H1 (cell line): Measurements from ENCODE around the gene SH3BGRL3. TPM values are rescaled to one million over a fixed set of nuclear protein-coding genes. Genes with fewer than 3 reads are reported as not detected.
A peak's percentile ranks its signal among the peaks of the same experiment; 100 is the strongest.

Experiments
- CTCF ChIA-PET: fragments of 300-600 bp; sonication (Branson Sonifier 250); formaldehyde crosslinking; loops from one replicate; lab custom pipeline; 2021; ENCODE audit not compliant: partially characterized antibody; lab: Charles Lee
- POLR2A ChIA-PET: fragments of 300-600 bp; sonication (Branson Sonifier 250); formaldehyde crosslinking; loops from one replicate; lab custom pipeline; 2021; ENCODE audit warnings: inconsistent platforms; ENCODE audit not compliant: partially characterized antibody; lab: Charles Lee
- DNase-seq, 2 experiments: peaks; one replicate each; pipeline versions ENCODE4 v3.0.0 to v3.0.0-alpha.2; 2010 to 2022; ENCODE audit warnings: low spot score in 2 of 2, low read depth in 1 of 2, mixed read lengths in 1 of 2
- FAIRE-seq: peaks from 2 replicates; lab custom pipeline; 2011; peaks lifted over from hg19 to GRCh38; lab: Jason Lieb, UNC
- H2AFZ ChIP-seq: 2 replicates; pipeline ENCODE4 v1.8.1; 2012; ENCODE audit warnings: low read length, inconsistent platforms
- H2AK5ac ChIP-seq: 2 replicates; pipeline ENCODE4 v1.6.1; 2013; ENCODE audit warnings: low read depth, low read length
- H2BK120ac ChIP-seq: replicated peaks from 2 replicates; pipeline ENCODE3; 2013; ENCODE audit warnings: low read depth, low read length, inconsistent platforms
- H2BK12ac ChIP-seq: 2 replicates; pipeline ENCODE4 v1.6.1; 2013; ENCODE audit warnings: low read depth, low read length
- H2BK15ac ChIP-seq: 2 replicates; pipeline ENCODE4 v1.6.1; 2013; ENCODE audit warnings: low read length
- H2BK20ac ChIP-seq: 2 replicates; pipeline ENCODE4 v1.6.1; 2013; ENCODE audit warnings: low read length
- H2BK5ac ChIP-seq: 2 replicates; pipeline ENCODE4 v1.6.1; 2013; ENCODE audit warnings: low read depth, low read length
- H3K14ac ChIP-seq: 2 replicates; pipeline ENCODE4 v1.6.1; 2013; ENCODE audit warnings: inconsistent platforms; ENCODE audit not compliant: insufficient read length
- H3K18ac ChIP-seq: 2 replicates; pipeline ENCODE4 v1.6.1; 2013; ENCODE audit warnings: low read length; ENCODE audit errors: extremely low read depth
- H3K23ac ChIP-seq: 2 replicates; pipeline ENCODE4 v1.6.1; 2013; ENCODE audit warnings: inconsistent platforms; ENCODE audit not compliant: insufficient read length
- H3K23me2 ChIP-seq: 2 replicates; pipeline ENCODE4 v1.6.1; 2013; ENCODE audit warnings: low read depth, low read length
- H3K27ac ChIP-seq: 2 replicates; pipeline ENCODE4 v1.6.1; 2011; ENCODE audit warnings: low read depth, low read length, inconsistent platforms
- H3K27me3 ChIP-seq, 4 experiments: replicated peaks in 1 of 4; 1 replicate in 1 of 4; 2 replicates in 3 of 4; pipeline versions ENCODE4 v1.6.1 to v1.8.1; 2011 to 2013; ENCODE audit warnings: low read length in 3 of 4, mild to moderate bottlenecking in 3 of 4, inconsistent platforms in 2 of 4, mixed read lengths in 2 of 4, moderate library complexity in 1 of 4; ENCODE audit not compliant: control insufficient read depth in 3 of 4, insufficient read depth in 3 of 4; ENCODE audit errors: extremely low read depth in 1 of 4
- H3K36me3 ChIP-seq, 4 experiments: 2 replicates each; pipeline versions ENCODE4 v1.6.1 to v1.8.1; 2011 to 2013; ENCODE audit warnings: mild to moderate bottlenecking in 4 of 4, low read length in 3 of 4, moderate library complexity in 2 of 4, control low read depth in 1 of 4, inconsistent platforms in 1 of 4; ENCODE audit not compliant: insufficient read depth in 4 of 4, control insufficient read depth in 2 of 4
- H3K4ac ChIP-seq: replicated peaks from 2 replicates; pipeline ENCODE3; 2013; ENCODE audit warnings: low read length, low read depth, mixed read lengths, inconsistent platforms; ENCODE audit not compliant: insufficient read length
- H3K4me1 ChIP-seq, 4 experiments: replicated peaks in 1 of 4; 1 replicate in 1 of 4; 2 replicates in 3 of 4; pipeline versions ENCODE4 v1.6.1 to v1.8.1; 2011 to 2013; ENCODE audit warnings: low read length in 3 of 4, inconsistent platforms in 2 of 4, mixed read lengths in 1 of 4; ENCODE audit not compliant: insufficient read depth in 4 of 4, control insufficient read depth in 3 of 4
- H3K4me2 ChIP-seq, 2 experiments: 2 replicates each; pipeline versions ENCODE4 v1.6.1 to v1.8.1; 2011 to 2013; ENCODE audit warnings: low read depth in 2 of 2, low read length in 2 of 2, control low read depth in 1 of 2, inconsistent platforms in 1 of 2, mild to moderate bottlenecking in 1 of 2; ENCODE audit not compliant: insufficient read depth in 1 of 2
- H3K4me3 ChIP-seq, 4 experiments: fragments of 200-600, 300-600 bp in 1 of 4; sonication (generic), shearing (Covaris generic), sonication (Bioruptor Twin) in 1 of 4; 2 replicates each; pipeline versions ENCODE4 v1.5.1 to v1.8.1; 2011 to 2016; ENCODE audit warnings: low read length in 4 of 4, low read depth in 3 of 4, control low read depth in 2 of 4, inconsistent platforms in 2 of 4, mild to moderate bottlenecking in 2 of 4, mixed read lengths in 1 of 4, moderate library complexity in 1 of 4; ENCODE audit not compliant: insufficient read depth in 2 of 4; ENCODE audit errors: extremely low read depth in 1 of 4
- H3K56ac ChIP-seq: replicated peaks from 2 replicates; pipeline ENCODE3; 2013; ENCODE audit warnings: low read depth, mild to moderate bottlenecking, mixed read lengths, low read length, inconsistent platforms; ENCODE audit not compliant: insufficient read length
- H3K79me1 ChIP-seq: 2 replicates; pipeline ENCODE4 v1.6.1; 2013; ENCODE audit warnings: low read depth, low read length, control low read depth
- H3K79me2 ChIP-seq, 2 experiments: 2 replicates each; pipeline versions ENCODE4 v1.6.1 to v1.8.1; 2012 to 2013; ENCODE audit warnings: low read length in 2 of 2, mild to moderate bottlenecking in 2 of 2, inconsistent platforms in 1 of 2; ENCODE audit not compliant: insufficient read depth in 2 of 2, control insufficient read depth in 1 of 2
- H3K9ac ChIP-seq, 4 experiments: replicated peaks in 1 of 4; 1 replicate in 1 of 4; 2 replicates in 3 of 4; pipeline versions ENCODE4 v1.6.1 to v1.8.1; 2011 to 2013; ENCODE audit warnings: low read depth in 3 of 4, low read length in 3 of 4, control low read depth in 2 of 4, mild to moderate bottlenecking in 2 of 4, moderate library complexity in 2 of 4, inconsistent platforms in 1 of 4; ENCODE audit errors: extremely low read depth in 1 of 4
- H3K9me3 ChIP-seq, 2 experiments: 2 replicates each; pipeline versions ENCODE4 v1.6.1 to v1.8.1; 2012 to 2013; ENCODE audit warnings: mild to moderate bottlenecking in 2 of 2, moderate library complexity in 2 of 2, control low read depth in 1 of 2, inconsistent platforms in 1 of 2, low read depth in 1 of 2, low read length in 1 of 2, mixed read lengths in 1 of 2; ENCODE audit not compliant: insufficient read depth in 2 of 2
- H4K20me1 ChIP-seq, 2 experiments: replicated peaks in 1 of 2; 2 replicates each; pipeline versions ENCODE3 to v1.8.1; 2011 to 2013; ENCODE audit warnings: inconsistent platforms in 2 of 2, low read length in 2 of 2, mild to moderate bottlenecking in 1 of 2; ENCODE audit not compliant: insufficient read depth in 2 of 2, control insufficient read depth in 1 of 2
- H4K5ac ChIP-seq: 2 replicates; pipeline ENCODE4 v1.6.1; 2013; ENCODE audit warnings: low read length, low read depth, mixed read lengths, inconsistent platforms; ENCODE audit not compliant: insufficient read length
- H4K8ac ChIP-seq: 2 replicates; pipeline ENCODE4 v1.8.0; 2013; ENCODE audit warnings: mild to moderate bottlenecking, moderate library complexity, low read length, inconsistent platforms; ENCODE audit not compliant: insufficient read depth; ENCODE audit errors: extremely low read depth
- H4K91ac ChIP-seq: replicated peaks from 2 replicates; pipeline ENCODE3; 2013; ENCODE audit warnings: low read length, mixed read lengths, inconsistent platforms; ENCODE audit not compliant: insufficient read length
- CEBPB ChIP-seq: IDR thresholded peaks from 2 replicates; pipeline ENCODE4 v1.6.1; 2012; ENCODE audit warnings: low read depth, low read length
- CHD2 ChIP-seq: IDR thresholded peaks from 2 replicates; pipeline ENCODE4 v1.6.1; 2012; ENCODE audit warnings: low read length, improper control_type of control experiment
- POLR2AphosphoS5 ChIP-seq: IDR thresholded peaks from 2 replicates; pipeline ENCODE4 v1.6.1; 2011; ENCODE audit warnings: low read depth, low read length
- RNF2 ChIP-seq: fragments of 200-900, 300-1000 bp; sonication (generic); IDR thresholded peaks from 2 replicates; pipeline ENCODE4 v1.7.1; 2016; ENCODE audit warnings: borderline replicate concordance, low read depth, mild to moderate bottlenecking, antibody characterized with exemption, low read length; ENCODE audit not compliant: poor library complexity, severe bottlenecking; ENCODE audit errors: missing control alignments
- SIRT6 ChIP-seq: IDR thresholded peaks from one replicate; pipeline ENCODE4 v1.7.1; 2012; ENCODE audit warnings: low read length, inconsistent platforms
- SP1 ChIP-seq: IDR thresholded peaks from 2 replicates; pipeline ENCODE4 v1.6.1; 2011; ENCODE audit warnings: low read depth, low read length
- SUZ12 ChIP-seq: fragments of 200-600 bp; sonication (generic); IDR thresholded peaks from 2 replicates; pipeline ENCODE4 v1.6.1; 2012; ENCODE audit warnings: mild to moderate bottlenecking, inconsistent platforms, low read length, moderate library complexity, mixed read lengths
- TBP ChIP-seq: IDR thresholded peaks from 2 replicates; pipeline ENCODE4 v1.6.1; 2011; ENCODE audit warnings: low read depth, low read length, improper control_type of control experiment
- YY1 ChIP-seq: IDR thresholded peaks from 2 replicates; pipeline ENCODE4 v1.6.1; 2011; ENCODE audit warnings: low read depth, mild to moderate bottlenecking, low read length
- whole genome bisulfite sequencing, 2 experiments: shearing (Covaris generic) in 1 of 2; methylation state at CpG; one replicate each; pipeline versions ENCODE4 v1.1.6 to v1.1.7; 2013 to 2015; ENCODE audit warnings: low lambda C conversion rate in 2 of 2, mixed read lengths in 2 of 2, inconsistent platforms in 1 of 2, low coverage in 1 of 2, missing lambda C conversion rate in 1 of 2; ENCODE audit not compliant: insufficient replicate concordance in 2 of 2, insufficient coverage in 1 of 2, insufficient read length in 1 of 2; ENCODE audit errors: extremely low coverage in 1 of 2, missing lambda C conversion rate in 1 of 2; 5-methylcytosine and 5-hydroxymethylcytosine counted together
- polyA plus RNA-seq, 7 experiments: library from polyadenylated mRNA; depleted of rRNA in 3 of 7; stranded (reverse) in 5 of 7; unstranded in 2 of 7; fragments of >200 nt in 5 of 7; fragments of 200-250 nt in 2 of 7; gene quantifications; 1 replicate in 5 of 7; 2 replicates in 1 of 7; 4 replicates in 1 of 7; pipeline versions ENCODE4 v1.2.1 to v1.2.3, GENCODE V29; 2011 to 2013; ENCODE audit warnings: missing spikeins in 2 of 7, mixed read lengths in 2 of 7
- total RNA-seq: library from RNA; stranded (reverse); fragmentation: NEBNext Ultra II Directional; extraction: Animal tissue kit (Norgen Biotek cat#: 25700); gene quantifications from 2 replicates; pipeline ENCODE4 v1.2.1, GENCODE V29; 2021
- TF ChIP-seq, protein P1 (sequence below): IDR thresholded peaks from 2 replicates; pipeline ENCODE4 v1.6.1; 2011; ENCODE audit warnings: low read length, improper control_type of control experiment

Gene SH3BGRL3
- total and polyA plus RNA-seq, 2 of the 8 experiments (the other 6 are each of a cell fraction or from before 2014, with no cell fraction given): 77.8 to 107 TPM

DNA sequence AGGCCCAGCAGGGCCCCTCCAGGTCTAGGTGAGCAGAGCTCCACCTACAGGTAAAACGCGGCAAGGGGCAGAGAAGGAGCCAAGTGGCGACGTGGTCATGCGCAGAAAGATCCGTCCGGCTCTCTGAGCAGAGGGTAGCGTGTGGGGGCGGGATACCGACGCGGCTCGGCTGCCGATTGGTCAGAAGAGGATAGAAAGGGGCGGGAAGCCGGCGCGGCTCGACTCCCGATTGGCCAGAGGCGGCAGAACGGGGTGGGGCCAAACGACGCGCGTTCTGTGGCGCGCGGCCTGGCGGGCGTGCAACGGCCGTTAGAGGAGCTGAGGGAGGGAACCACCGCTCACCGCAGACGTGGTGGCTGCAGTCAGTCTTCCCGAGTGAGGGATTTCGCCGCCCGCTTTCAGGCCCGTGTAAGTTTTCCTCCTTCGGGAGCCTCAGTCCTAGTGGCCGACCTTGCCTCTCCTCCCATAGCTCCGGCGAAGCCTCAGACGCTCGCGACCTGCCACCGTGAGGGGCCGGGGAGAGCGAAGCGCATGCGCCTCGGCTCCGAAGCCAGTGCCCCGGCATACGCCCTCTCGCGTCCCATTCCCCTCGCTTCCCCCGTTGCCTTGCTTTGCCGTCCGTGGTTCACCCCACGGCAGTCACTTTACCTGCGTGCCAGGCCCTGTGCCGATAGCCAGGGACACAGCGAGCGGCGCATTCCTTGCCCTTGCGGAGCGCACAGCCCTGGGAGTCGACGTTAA, 45.8 kb upstream of the SH3BGRL3 start, which contains the start of gene CEP85:
CEP85 (plus strand) TSS at position 298 of the 741 bp plus-strand sequence. CDS start 5,584 bp downstream, outside the sequence.
- Histone ChIP-seq H3K4me3 (peak within 1 kb of the TSS; percentile 83 to 98 (median 90)), H3K9ac (peak within 1 kb of the TSS; percentile 63 to 89 (median 72)), H4K8ac (peak within 1 kb of the TSS; percentile 96), H3K9me3 (no peaks in the 10 kb centered on the region), H3K4ac (peak within 1 kb of the TSS; percentile 57), H3K23me2 (peaks cover 4% of the 10 kb centered on the region; the same call in 1 of the 2 replicates), H3K27ac (peak within 1 kb of the TSS; percentile 39; the same call in 1 of the 2 replicates), H3K23ac (no peak within 1 kb of the TSS), H2AFZ (peak within 1 kb of the TSS; percentile 100), H3K14ac (no peak within 1 kb of the TSS), H3K18ac (peak within 1 kb of the TSS; percentile 26; the same call in 1 of the 2 replicates), H2BK120ac (peak within 1 kb of the TSS; percentile 19), H3K36me3 (peaks cover 0 to 3% (median 0%) of the 10 kb centered on the region in 4 experiments; a peak in 1 of 8 replicates), H4K5ac (peak within 1 kb of the TSS; percentile 82), H3K79me1 (peaks cover 9% of the 10 kb centered on the region), H2BK15ac (no peak within 1 kb of the TSS; the same call in 1 of the 2 replicates), H3K79me2 (peaks cover 5 to 43% of the 10 kb centered on the region in 2 experiments), H3K4me2 (peak within 1 kb of the TSS; percentile 87 to 98), H2BK12ac (peak within 1 kb of the TSS; percentile 78), H4K20me1 (peaks cover 4 to 8% of the 10 kb centered on the region in 2 experiments), H3K4me1 (peaks cover 2 to 6% (median 4%) of the 10 kb centered on the region in 4 experiments; a peak in 6 of 7 replicates), H4K91ac (peak within 1 kb of the TSS; percentile 97), H3K56ac (peak within 1 kb of the TSS; percentile 42), H2BK20ac (peak within 1 kb of the TSS; percentile 98; the same call in 1 of the 2 replicates), H2BK5ac (peak within 1 kb of the TSS; percentile 67; the same call in 1 of the 2 replicates), H3K27me3 (no peaks in the 10 kb centered on the region), H2AK5ac (0 out of 2 replicates have a peak within 1 kb of the TSS, but pooled peaks have one; percentile 4)
- WGBS, 2 experiments: 1% methylated on average over 68 of the region's 73 CpGs; no CpG with 5 or more reads in 1 of the 2 experiments
- DNase-seq (peak; percentile 98 to 99), FAIRE-seq (peak; percentile 72)
- POLR2A ChIA-PET: interaction anchor here (0.6 to 1.9 kb wide), 12 partner anchors 17 to 199 kb away, joined by 3 to 7 read pairs (median 3); partner anchors contain the start of genes C1orf232, CATSPER4, PDIK1L and ZNF593
- CTCF ChIA-PET: interaction anchor here (0.7 to 6.5 kb wide), 38 partner anchors 8 to 331 kb away, joined by 3 to 69 read pairs (median 4); partner anchors contain the start of genes C1orf232, CATSPER4, CD52 and CNKSR1
- TF ChIP-seq CEBPB: no peak
- TF ChIP-seq SUZ12: no peak
- no peak for TF ChIP-seq YY1
- no peak for TF ChIP-seq SIRT6
- peak; percentile 88 for TF ChIP-seq SP1
- peak; percentile 59 for TF ChIP-seq CHD2
- TF ChIP-seq, protein P1, sequence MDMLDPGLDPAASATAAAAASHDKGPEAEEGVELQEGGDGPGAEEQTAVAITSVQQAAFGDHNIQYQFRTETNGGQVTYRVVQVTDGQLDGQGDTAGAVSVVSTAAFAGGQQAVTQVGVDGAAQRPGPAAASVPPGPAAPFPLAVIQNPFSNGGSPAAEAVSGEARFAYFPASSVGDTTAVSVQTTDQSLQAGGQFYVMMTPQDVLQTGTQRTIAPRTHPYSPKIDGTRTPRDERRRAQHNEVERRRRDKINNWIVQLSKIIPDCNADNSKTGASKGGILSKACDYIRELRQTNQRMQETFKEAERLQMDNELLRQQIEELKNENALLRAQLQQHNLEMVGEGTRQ: no peak
- no peak for TF ChIP-seq RNF2
- peak; percentile 75 for TF ChIP-seq POLR2AphosphoS5
- TF ChIP-seq TBP: peak; percentile 51; the same call in 1 of the 2 replicates
